HG03280 (cell line): ENCODE data around the gene TPRN.

ENCODE experiments used
- ATAC-seq: cut with Tn5 transposase; IDR thresholded peaks from one replicate; pipeline ENCODE4 v1.9.1; 2021; ENCODE audit warnings: mild to moderate bottlenecking, moderate library complexity; ENCODE audit not compliant: unreplicated experiment

TPRN gene

DNA sequence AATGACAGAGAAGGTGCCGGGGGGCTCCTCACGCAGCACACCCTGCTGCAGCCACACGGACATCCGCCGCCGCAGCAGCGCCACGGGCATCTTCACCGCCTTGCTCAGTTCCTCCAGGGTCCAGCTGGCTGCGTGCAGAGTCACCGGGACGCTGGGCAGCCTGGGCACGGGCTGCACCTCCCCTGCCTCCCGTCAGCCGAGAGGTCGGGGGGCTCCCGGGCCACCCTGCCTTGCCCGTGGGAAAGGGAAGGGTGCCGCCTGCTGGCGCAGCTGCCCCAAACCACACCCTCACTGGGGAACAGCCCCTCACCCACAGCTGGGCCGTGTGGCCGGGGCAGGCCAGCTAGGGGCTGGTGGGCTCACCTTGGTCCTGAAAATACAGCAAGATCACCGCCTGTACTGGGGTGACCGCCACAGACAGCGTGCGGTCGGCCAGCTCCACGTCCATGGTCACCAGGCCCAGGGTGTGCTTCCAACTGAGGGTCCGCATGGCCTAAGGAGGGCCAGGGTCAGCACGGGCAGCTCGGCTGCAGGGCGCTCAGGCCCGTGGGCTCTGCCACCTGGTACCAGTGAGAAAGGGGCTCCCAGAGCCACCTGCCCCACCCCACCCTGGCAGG, 25.1 kb downstream of the TPRN start:
- ATAC-seq: no peak

GRCh38 chr9:137174722-137175293, 25.7 kb downstream of the TPRN start:
- ATAC-seq: no peak

DNA sequence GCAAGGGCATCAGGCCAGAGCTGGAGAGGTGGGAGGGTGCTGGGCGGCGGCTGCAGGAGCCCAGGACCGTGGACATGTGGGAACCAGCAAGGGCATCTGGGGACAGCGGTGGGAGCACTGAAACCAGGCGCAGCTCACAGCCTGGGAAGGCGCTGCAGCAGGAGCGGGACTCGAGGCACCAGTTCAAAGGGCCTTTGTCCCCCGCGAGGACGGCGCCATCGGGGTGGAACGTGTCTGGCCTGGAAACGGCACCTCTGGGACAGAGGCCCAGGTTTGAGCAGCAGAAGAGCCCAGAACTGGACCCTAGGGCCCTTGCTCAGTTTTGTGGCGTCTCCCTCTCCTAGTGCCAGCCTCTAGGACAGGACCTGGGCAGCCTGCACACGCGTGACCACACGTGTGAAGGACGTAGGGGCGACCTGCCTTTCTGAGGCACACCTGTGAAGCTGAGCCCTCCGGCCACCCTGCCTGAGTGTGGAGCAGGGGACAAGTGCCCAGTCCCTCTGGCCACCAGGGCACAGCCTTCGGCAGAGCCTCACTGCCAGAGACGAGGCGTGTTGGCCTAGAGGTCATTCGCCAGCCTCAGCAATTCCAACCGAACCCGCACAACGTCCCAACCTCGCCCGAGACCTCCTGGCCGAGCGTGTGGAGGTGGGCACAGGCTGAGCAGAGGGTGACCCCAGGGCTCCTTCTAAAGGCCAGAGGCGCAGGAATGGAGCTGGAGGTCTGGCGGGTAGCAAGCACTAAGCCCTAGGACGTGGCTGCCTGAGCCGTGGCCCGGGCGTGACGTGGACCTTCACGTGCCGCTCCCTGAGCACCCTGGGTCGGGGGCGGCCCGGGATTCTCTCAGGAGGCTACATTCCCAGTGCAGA, 26.5 kb downstream of the TPRN start:
- ATAC-seq: no peak

GRCh38 chr9:137172901-137173795, 27.4 kb downstream of the TPRN start:
- ATAC-seq: no peak

GRCh38 chr9:137171149-137171900, 29.2 kb downstream of the TPRN start:
- ATAC-seq: no peak

- no peak for ATAC-seq
Measured at GRCh38 chr9:137170486-137171148, 29.9 kb downstream of the TPRN start.

- no peak for ATAC-seq
Measured at GRCh38 chr9:137169896-137170358, 30.6 kb downstream of the TPRN start, which contains the start of gene LRRC26. LRRC26 (minus strand) TSS chr9:137170051; CDS start chr9:137169943, 108 bp downstream.

- ATAC-seq: no peak
Measured at GRCh38 chr9:137168904-137169856, 31.4 kb downstream of the TPRN start.

GRCh38 chr9:137168573-137168903, 32.0 kb downstream of the TPRN start:
- ATAC-seq: no peak

GRCh38 chr9:137167747-137168572, 32.6 kb downstream of the TPRN start:
- no peak for ATAC-seq

DNA sequence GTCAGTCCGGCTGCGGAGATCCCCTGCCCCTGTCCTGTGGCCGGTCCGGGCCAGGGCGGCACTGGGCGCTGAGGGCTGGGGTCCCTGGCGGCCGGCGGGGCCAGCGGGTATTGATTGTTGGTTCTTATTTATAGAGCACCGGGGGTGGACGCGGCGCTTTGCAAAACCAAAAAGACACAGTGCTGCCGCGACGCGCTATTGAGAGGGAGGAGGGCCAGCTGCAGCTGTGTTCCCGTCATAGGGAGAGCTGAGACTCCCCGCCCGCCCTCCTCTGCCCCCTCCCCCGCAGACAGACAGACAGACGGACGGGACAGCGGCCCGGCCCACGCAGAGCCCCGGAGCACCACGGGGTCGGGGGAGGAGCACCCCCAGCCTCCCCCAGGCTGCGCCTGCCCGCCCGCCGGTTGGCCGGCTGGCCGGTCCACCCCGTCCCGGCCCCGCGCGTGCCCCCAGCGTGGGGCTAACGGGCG, 33.2 kb downstream of the TPRN start:
- ATAC-seq: no peak

- no peak for ATAC-seq
Measured at GRCh38 chr9:137166380-137167229, 33.9 kb downstream of the TPRN start.

GRCh38 chr9:137165250-137165836, 35.2 kb downstream of the TPRN start:
- no peak for ATAC-seq

DNA sequence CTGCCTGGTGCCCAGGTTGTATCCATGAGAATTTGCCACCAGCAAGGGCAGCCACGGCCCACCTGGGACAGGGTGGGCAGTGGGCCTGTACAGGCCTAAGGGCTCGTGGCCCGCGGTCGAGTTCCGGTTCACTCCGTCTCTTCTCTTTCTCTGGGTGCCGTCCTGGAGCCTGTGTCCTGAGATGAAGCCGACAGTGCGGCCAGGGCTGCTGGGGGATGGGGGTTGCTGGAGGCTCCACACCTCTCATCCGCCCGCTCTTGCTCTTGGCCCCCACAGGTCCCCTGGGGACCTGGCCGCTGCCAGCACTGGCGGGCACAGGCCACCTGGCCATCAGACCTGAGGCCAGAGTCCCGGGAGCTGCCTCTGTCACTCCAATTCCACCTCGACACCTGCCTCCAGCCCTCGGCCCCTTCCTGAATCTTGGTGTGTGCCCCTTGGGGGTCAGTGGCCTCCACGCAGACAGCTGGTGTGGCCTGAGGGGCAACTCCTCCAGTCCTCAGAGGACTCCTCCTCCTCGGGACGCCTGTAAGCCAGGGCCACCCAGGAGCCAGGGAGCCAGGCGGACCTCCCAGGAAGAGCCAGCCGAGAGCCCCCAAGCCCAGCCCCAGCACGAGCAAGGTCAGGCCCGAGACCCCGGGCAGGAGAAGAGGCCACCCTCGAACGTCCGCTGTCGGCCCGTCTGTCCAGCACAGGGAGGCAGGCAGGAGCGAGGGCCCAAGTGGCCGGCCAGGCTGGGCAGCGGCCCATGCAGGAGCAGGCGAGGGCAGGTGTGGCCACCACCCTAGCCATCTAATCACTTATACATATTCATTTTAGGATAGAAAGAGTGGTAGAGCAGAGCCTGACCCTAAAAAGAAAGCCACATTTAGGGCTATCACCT, 35.9 kb downstream of the TPRN start:
- ATAC-seq: no peak

GRCh38 chr9:137163805-137164204, 36.7 kb downstream of the TPRN start:
- ATAC-seq: no peak
